ENCODE measurements around the gene RIPK4.

RIPK4 gene

GRCh38 chr21:41691205-41692184 is 75.4 kb downstream of the RIPK4 start:
- DNase-seq (ENCODE audit: low read depth) = no peak

All from activated T-helper 1 cell treated with Interleukin-2 at 50 U/mL for 16 hours (primary cell).